Erythroblast (primary cell): ENCODE data around the gene ZNF585A.
"Not testable (repeated sequence)": the region's sequence is repeated elsewhere in the genome, so short reads cannot be mapped to it uniquely, and the experiment has no call there.

Source experiments
- GATA1 ChIP-seq: IDR thresholded peaks from 2 replicates; pipeline ENCODE4 v1.6.1; 2011; ENCODE audit warnings: low read depth, mild to moderate bottlenecking, control low read depth, low read length, moderate library complexity
- POLR2A ChIP-seq: IDR thresholded peaks from 2 replicates; pipeline ENCODE4 v1.6.1; 2011; ENCODE audit warnings: mild to moderate bottlenecking, low read length

- not testable (repeated sequence) for TF ChIP-seq POLR2A, GATA1
Measured at GRCh38 chr19:37197115-37197514, 24.6 kb upstream of the ZNF585A start.
